Small intestine (tissue), 16 donors: ENCODE measurements around the gene EIF2A. TPM values are rescaled to one million over a fixed set of nuclear protein-coding genes. Genes with fewer than 3 reads are reported as not detected.
"Not testable (repeated sequence)": the region's sequence is repeated elsewhere in the genome, so short reads cannot be mapped to it uniquely, and the experiment has no call there.

Experiments used
- DNase-seq, 2 donors: peaks; one replicate each; pipeline versions ENCODE4 v3.0.0 to v3.0.0-alpha.2; 2013
- FAIRE-seq: peaks from 2 replicates; lab custom pipeline; 2012; peaks lifted over from hg19 to GRCh38; lab: Jason Lieb, UNC
- H3K27ac ChIP-seq, 3 donors: one replicate each; pipeline ENCODE4 v1.5.1; 2013; ENCODE audit warnings: low read length in 2 of 3, mild to moderate bottlenecking in 2 of 3, control low read depth in 1 of 3, inconsistent platforms in 1 of 3, low read depth in 1 of 3, moderate library complexity in 1 of 3
- H3K27me3 ChIP-seq, 3 donors: one replicate each; pipeline ENCODE4 v1.6.1; 2013; ENCODE audit warnings: low read length in 3 of 3, inconsistent platforms in 1 of 3; ENCODE audit not compliant: control insufficient read depth in 3 of 3, insufficient read depth in 3 of 3
- H3K36me3 ChIP-seq, 3 donors: one replicate each; pipeline ENCODE4 v1.6.1; 2013; ENCODE audit warnings: low read length in 3 of 3, inconsistent platforms in 1 of 3, low read depth in 1 of 3, mild to moderate bottlenecking in 1 of 3, moderate library complexity in 1 of 3; ENCODE audit not compliant: control insufficient read depth in 3 of 3, insufficient read depth in 2 of 3
- H3K4me1 ChIP-seq, 3 donors: one replicate each; pipeline ENCODE4 v1.6.1; 2013; ENCODE audit warnings: low read length in 2 of 3, inconsistent platforms in 1 of 3, low read depth in 1 of 3, mild to moderate bottlenecking in 1 of 3, moderate library complexity in 1 of 3; ENCODE audit not compliant: control insufficient read depth in 3 of 3, insufficient read depth in 2 of 3
- H3K4me3 ChIP-seq, 3 donors: one replicate each; pipeline ENCODE4 v1.5.1; 2013; ENCODE audit warnings: low read length in 3 of 3, control low read depth in 1 of 3, inconsistent platforms in 1 of 3, low read depth in 1 of 3, mild to moderate bottlenecking in 1 of 3, moderate library complexity in 1 of 3
- H3K9me3 ChIP-seq, 2 donors: one replicate each; pipeline ENCODE4 v1.6.1; 2013; ENCODE audit warnings: low read depth in 1 of 2, low read length in 1 of 2; ENCODE audit not compliant: control insufficient read depth in 2 of 2, insufficient read depth in 1 of 2
- WGBS, 3 donors: extraction: QIAGEN DNeasy Blood & Tissue Kit; methylation state at CpG; one replicate each; pipeline ENCODE4 v1.1.7; 2013; 5-methylcytosine and 5-hydroxymethylcytosine counted together
- long read RNA-seq, 10 donors: transcript quantifications; one replicate each; lab custom pipeline, GENCODE V29; 2026
- polyA plus RNA-seq, 4 donors: library from polyadenylated mRNA; stranded (reverse) in 3 of 4; unstranded in 1 of 4; fragments of 200-250 nt in 3 of 4; fragments of 120-200 nt in 1 of 4; gene quantifications; one replicate each; pipeline versions ENCODE4 v1.2.1 to v1.2.3, GENCODE V29; 2013
- donor health status: healthy with polysubstance abuse.
- donor health status: control.
- donor health status: control.
- donor health status: Bipolar disorder and iron deficiency.
- donor health status: healthy.

EIF2A gene
- 100 to 1,000 TPM in 1 of 4 donors, 10 to 100 TPM in 3; 65.1 to 135 (median 86.1) TPM for polyA plus RNA-seq
- long read RNA-seq, donor 1: 0 reads
- long read RNA-seq, donor 2, partial matches to known transcripts: 0 of 4 reads
- long read RNA-seq, donor 2, other reads (novel, unspliced or antisense): 0 of 4 reads
- long read RNA-seq, donor 3, transcript EIF2A-203 (14 exons, 2,198 nt): major isoform, 7 of 26 reads
- long read RNA-seq, donor 3, partial matches to known transcripts: 16 of 26 reads
- long read RNA-seq, donor 3, other reads (novel, unspliced or antisense): 0 of 26 reads
- long read RNA-seq, donor 4: 0 reads
- long read RNA-seq, donor 5, partial matches to known transcripts: 0 of 4 reads
- long read RNA-seq, donor 5, other reads (novel, unspliced or antisense): 0 of 4 reads
- long read RNA-seq, donor 6, transcript EIF2A-203 (14 exons, 2,198 nt): major isoform, 8 of 31 reads
- long read RNA-seq, donor 6, partial matches to known transcripts: 20 of 31 reads
- long read RNA-seq, donor 6, other reads (novel, unspliced or antisense): 0 of 31 reads
- long read RNA-seq, donor 7: 0 reads
- long read RNA-seq, donor 8, partial matches to known transcripts: 0 of 3 reads
- long read RNA-seq, donor 8, other reads (novel, unspliced or antisense): 0 of 3 reads
- long read RNA-seq, donor 9, partial matches to known transcripts: 0 of 5 reads
- long read RNA-seq, donor 9, other reads (novel, unspliced or antisense): 0 of 5 reads
- long read RNA-seq, donor 10, transcript EIF2A-203 (14 exons, 2,198 nt): major isoform, 7 of 33 reads
- long read RNA-seq, donor 10, partial matches to known transcripts: 22 of 33 reads
- long read RNA-seq, donor 10, other reads (novel, unspliced or antisense): 0 of 33 reads

GRCh38 chr3:150546226-150547044 lies at the start of gene EIF2A, which contains the start of gene SERP1:
Gene EIF2A (plus strand): TSS chr3:150546787. CDS start chr3:150546803, 16 bp downstream.
Gene SERP1 (minus strand): TSS chr3:150546496. CDS start chr3:150546135, 361 bp downstream.
- H3K27me3 ChIP-seq: no peaks in the 10 kb centered on the region
- H3K9me3 ChIP-seq: no peaks in the 10 kb centered on the region
- peaks cover 0 to 9% (median 0%) of the 10 kb centered on the region in 3 donors for H3K36me3 ChIP-seq
- H3K4me3 ChIP-seq: peak within 1 kb of the TSS; percentile 88 to 98 (median 93)
- peaks cover 3 to 12% (median 8%) of the 10 kb centered on the region in 3 donors for H3K4me1 ChIP-seq
- FAIRE-seq (peak; percentile 47), DNase-seq (peak; percentile 100)
- peak within 1 kb of the TSS; percentile 97 to 99 (median 99) for H3K27ac ChIP-seq
- WGBS, 3 donors: 0% methylated on average over 60 to 86 of the region's 86 CpGs

GRCh38 chr3:150497956-150498355 lies 48.6 kb upstream of the EIF2A start:
- FAIRE-seq: no peak
- Histone ChIP-seq H3K9me3 (peaks cover 0 to 12% of the 10 kb centered on the region in 2 donors), H3K4me1 (peaks cover 0 to 5% (median 0%) of the 10 kb centered on the region in 3 donors), H3K4me3 (no peak overlapping the region), H3K27ac (no peak overlapping the region), H3K27me3 (no peaks in the 10 kb centered on the region), H3K36me3 (no peaks in the 10 kb centered on the region)
- 49 to 77% (median 59%) methylated on average over 2 of the region's 2 CpGs for WGBS, 3 donors
- DNase-seq: peak in 1 of 2 donors; percentile 12

GRCh38 chr3:150500960-150501359 lies 45.6 kb upstream of the EIF2A start:
- not testable (repeated sequence) for H3K27ac ChIP-seq, H3K27me3 ChIP-seq, H3K4me3 ChIP-seq, H3K36me3 ChIP-seq, FAIRE-seq, DNase-seq, H3K4me1 ChIP-seq
- H3K9me3 ChIP-seq: peaks cover 0 to 12% of the 10 kb centered on the region in 2 donors
- WGBS, 3 donors: 85 to 95% (median 95%) methylated on average over 1 of the region's 1 CpG

GRCh38 chr3:150503402-150504099 lies 43.0 kb upstream of the EIF2A start:
- WGBS, 3 donors: 90 to 92% (median 90%) methylated on average over 5 of the region's 5 CpGs
- no peaks in the 10 kb centered on the region for H3K36me3 ChIP-seq
- FAIRE-seq: no peak

GRCh38 chr3:150504483-150504882 lies 42.1 kb upstream of the EIF2A start:
- no peak for DNase-seq
- FAIRE-seq: no peak
- 79 to 82% (median 80%) methylated on average over 3 of the region's 3 CpGs for WGBS, 3 donors
- Histone ChIP-seq H3K27me3 (peaks cover 0 to 2% (median 0%) of the 10 kb centered on the region in 3 donors), H3K36me3 (no peaks in the 10 kb centered on the region), H3K4me1 (no peaks in the 10 kb centered on the region), H3K9me3 (peaks cover 0 to 12% of the 10 kb centered on the region in 2 donors), H3K4me3 (no peak overlapping the region), H3K27ac (no peak overlapping the region)

More at GRCh38 chr3:150503402-150504099, 43.0 kb upstream of the EIF2A start:
- H3K4me1 ChIP-seq: no peaks in the 10 kb centered on the region
- H3K27ac ChIP-seq: no peak overlapping the region
- DNase-seq: no peak
- H3K4me3 ChIP-seq: no peak overlapping the region
- peaks cover 0 to 12% of the 10 kb centered on the region in 2 donors for H3K9me3 ChIP-seq
- H3K27me3 ChIP-seq: peaks cover 0 to 2% (median 0%) of the 10 kb centered on the region in 3 donors

GRCh38 chr3:150508401-150508800 lies 38.2 kb upstream of the EIF2A start:
- H3K9me3 ChIP-seq: no peaks in the 10 kb centered on the region
- FAIRE-seq (no peak), DNase-seq (no peak)
- no peak overlapping the region for H3K4me3 ChIP-seq
- H3K27ac ChIP-seq: no peak overlapping the region
- peaks cover 0 to 2% (median 0%) of the 10 kb centered on the region in 3 donors for H3K27me3 ChIP-seq
- no peaks in the 10 kb centered on the region for H3K36me3 ChIP-seq
- H3K4me1 ChIP-seq: no peaks in the 10 kb centered on the region

GRCh38 chr3:150509780-150510179 lies 36.8 kb upstream of the EIF2A start:
- FAIRE-seq: no peak
- Histone ChIP-seq H3K9me3 (no peaks in the 10 kb centered on the region), H3K4me1 (no peaks in the 10 kb centered on the region), H3K27ac (no peak overlapping the region), H3K36me3 (no peaks in the 10 kb centered on the region), H3K4me3 (no peak overlapping the region), H3K27me3 (peaks cover 0 to 2% (median 0%) of the 10 kb centered on the region in 3 donors)
- no peak for DNase-seq
- 90 to 92% (median 91%) methylated on average over 2 of the region's 2 CpGs for WGBS, 3 donors
